Endometrial microvascular endothelial cells (primary cell): ENCODE data around the gene OTOG. TPM values are rescaled to one million over a fixed set of nuclear protein-coding genes. Genes with fewer than 3 reads are reported as not detected.

ENCODE experiments used
- in situ Hi-C: cut with HindIII; loops from 2 replicates; pipeline ENCODE4 v1.10.0; 2017; ENCODE audit warnings: low sequenced_read_pairs, low pct_unique_long_range_greater_than_20kb; ENCODE audit errors: inconsistent ontology term
- total RNA-seq: library from RNA; depleted of rRNA; stranded (reverse); fragments of >200 nt; gene quantifications from one replicate; pipeline ENCODE4 v1.2.3, GENCODE V29; 2015; ENCODE audit errors: inconsistent ontology term

OTOG gene
- total RNA-seq, 1 donor from 2014 or later, result not detected

DNA sequence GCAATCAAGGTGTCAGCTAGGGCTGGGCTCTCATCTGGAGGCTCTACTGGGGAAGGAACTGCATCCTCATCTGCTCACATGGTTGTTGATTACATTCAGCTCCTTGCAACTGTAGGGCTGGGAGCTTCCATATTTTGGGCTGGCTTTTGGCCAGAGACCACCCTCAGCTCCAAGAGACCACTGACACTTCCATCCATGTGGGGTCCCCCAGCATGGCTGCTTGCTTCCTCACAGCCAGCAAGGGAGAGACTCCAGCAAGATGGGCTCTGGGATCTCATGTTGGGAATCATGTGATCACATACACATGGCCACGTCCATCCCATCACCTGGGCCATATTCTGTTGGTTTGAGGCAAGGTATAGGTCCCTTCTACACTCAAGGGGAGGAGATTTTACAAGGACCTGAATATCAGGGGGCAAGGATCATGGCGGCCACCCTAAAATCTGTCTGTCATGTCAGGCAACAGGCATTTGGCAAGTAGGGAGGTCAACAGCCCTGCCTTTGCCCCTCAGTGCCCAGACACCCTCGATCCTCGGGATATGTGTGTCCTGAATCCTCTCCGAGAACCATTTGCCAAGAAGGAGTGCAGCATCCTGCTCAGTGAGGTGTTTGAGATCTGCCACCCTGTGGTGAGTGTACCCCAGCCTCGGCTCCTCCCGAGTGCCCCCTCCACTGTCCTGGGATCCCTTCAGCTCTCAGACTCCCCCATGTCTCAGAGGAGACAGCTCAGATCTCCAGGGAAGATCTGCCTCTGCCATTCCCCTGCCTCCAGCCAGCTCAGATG lies 48.7 kb downstream of the OTOG start:
- in situ Hi-C loops, result no loop called here

DNA sequence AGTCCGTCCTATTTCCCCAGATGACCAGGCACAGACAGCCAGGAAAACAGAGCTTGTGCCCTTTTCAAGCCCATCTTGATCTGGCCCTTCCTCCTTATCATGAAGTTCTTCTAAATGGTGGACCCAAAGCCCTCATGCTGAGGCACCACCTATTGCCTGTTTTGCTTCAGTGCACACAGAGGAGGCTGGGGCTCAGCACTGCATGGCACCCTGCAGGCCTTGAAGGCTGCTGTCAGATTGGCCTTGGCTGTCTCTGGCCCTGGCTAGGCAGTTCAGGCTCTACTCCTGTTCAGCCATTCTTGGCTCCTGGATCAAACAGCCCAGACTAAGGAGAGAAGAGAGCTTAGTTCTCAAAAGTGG lies 49.2 kb downstream of the OTOG start:
- in situ Hi-C loops, result no loop called here

DNA sequence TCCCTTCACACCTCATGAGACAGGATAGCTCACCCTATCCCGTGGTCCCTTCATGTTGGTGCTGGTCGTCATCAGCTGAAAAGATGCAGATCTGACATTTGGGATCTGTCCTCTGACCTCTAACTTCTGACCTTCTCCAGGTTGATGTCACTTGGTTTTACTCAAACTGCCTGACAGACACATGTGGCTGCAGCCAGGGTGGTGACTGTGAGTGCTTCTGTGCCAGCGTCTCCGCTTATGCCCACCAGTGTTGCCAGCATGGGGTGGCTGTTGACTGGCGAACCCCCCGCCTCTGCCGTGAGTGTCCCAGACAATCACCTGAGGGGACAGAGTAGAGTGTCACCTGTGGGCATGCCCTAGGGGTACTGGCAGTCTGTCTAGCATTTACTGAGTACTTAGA lies 49.7 kb downstream of the OTOG start:
- in situ Hi-C loops, result no loop called here

DNA sequence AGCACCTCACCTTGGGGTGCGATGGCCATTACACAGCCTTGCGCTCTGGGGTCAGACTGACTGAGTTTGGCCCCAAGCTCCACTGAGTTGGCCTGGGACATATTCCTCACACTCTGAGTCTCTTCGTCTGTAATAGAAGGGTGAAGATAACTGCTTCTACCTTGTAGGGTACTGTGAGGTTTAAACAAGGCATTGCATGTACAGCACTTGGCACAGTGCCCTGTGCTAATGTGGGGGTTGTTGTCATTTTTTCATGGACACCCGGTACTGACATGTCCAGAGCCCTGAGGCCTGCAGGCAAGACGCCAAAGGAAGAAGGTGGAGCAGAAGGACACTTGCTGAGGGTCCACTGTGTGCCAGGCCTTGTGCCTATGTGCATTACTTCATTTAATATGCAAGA lies 50.7 kb downstream of the OTOG start:
- in situ Hi-C loops, result no loop called here

DNA sequence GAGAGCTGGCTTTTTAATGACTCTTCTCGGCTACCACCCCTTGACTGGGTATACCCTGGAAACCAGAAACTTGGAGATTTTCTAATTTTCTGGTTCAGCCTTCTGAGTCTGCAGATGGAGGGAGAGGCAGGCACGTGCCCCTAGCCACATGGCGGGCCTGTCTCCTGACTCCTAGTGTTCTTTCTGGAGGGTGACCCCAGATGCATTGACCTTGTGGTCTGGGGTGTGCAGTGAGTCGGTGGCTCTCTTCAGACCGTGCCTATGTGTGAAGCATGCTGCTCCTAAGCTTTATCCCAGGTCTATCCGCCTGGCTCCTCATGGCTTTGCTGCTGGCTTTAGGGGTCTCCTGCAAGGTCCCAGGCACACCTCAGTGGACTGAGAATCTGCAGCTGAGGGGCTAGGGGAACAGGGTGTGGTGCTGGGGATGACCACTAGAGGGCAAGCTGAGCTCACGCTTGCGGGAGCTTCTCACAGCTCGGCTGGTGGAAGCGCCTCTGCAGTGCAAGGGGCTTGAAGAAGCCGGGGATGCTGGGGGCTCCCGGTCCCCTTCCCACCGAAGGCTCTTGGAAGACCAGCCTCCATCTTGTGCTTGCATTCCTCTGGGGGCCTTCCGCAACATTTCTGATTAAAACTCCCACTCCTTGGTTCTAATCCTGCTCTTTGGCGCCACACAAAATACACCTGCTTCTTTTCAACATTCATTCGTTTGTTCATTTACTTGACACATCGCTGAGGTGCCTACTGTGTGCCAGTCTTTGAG lies 51.8 kb downstream of the OTOG start:
- in situ Hi-C loops, result no loop called here

DNA sequence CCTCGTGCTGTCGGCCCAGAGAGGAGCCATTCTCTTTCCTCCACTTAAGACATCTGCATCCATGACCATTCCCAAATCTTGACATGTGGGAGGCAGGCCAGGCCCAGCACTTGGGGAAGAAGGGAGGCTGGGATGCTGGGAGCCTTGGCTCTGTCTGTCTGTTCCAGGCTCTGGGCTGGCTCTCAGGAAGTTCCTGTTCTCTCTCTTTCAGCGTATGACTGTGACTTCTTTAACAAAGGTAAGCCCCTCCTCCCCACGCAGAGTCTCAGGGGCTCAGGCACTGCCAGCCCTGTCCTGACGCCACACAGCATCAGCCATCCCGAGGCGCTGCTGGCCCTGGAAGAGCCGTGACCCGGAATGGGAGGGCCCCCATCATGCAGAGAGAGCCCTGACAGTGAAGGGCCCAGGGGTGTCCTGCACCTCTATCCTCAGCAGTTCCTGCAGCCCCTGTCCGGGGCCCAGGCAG lies 52.4 kb downstream of the OTOG start:
- in situ Hi-C loops, result no loop called here

DNA sequence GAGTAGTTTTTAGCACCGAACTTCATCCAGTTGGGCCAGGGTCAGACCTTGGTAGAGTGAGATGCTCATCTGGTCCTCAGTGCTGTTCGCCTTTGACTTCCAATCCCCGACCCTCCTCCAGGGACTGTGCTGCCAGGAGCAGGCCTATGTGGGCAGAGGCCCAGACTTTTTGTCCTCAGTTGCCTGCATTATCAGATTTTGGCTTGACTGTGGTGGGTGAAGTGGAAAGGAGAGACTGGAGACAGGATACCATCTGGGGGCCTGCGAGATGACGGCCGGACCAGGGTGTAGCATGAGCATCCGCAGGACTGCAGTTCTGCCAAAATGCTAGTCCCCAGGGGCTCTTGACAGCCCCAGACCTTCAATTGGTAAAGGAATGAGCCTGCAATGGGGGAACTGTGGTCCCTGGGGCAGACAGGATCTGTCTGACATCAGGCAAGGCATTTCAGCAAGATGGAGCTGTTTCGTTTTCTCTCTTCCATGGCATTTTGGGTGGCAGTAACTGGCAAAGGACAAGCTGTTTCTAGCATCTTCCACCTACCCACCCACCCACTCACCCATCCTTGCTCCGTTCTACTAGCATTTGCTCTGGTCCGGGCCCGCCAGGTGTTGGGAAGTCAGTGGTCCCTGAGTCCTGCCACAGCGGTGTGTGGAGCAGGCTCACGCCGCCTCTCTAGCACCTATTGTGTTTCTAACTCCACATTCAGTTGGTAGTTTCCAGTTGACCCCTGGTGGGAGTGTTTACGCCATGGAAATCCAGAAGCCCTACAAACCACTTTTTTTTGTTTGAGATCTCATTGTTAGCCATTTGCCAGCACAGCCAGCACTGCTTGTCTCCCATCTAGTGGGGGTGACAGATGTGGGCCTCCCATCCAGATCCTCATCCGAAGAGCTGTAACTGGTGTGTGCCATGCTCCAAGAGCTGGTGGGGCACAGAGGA lies 53.5 kb downstream of the OTOG start:
- in situ Hi-C loops, result no loop called here

DNA sequence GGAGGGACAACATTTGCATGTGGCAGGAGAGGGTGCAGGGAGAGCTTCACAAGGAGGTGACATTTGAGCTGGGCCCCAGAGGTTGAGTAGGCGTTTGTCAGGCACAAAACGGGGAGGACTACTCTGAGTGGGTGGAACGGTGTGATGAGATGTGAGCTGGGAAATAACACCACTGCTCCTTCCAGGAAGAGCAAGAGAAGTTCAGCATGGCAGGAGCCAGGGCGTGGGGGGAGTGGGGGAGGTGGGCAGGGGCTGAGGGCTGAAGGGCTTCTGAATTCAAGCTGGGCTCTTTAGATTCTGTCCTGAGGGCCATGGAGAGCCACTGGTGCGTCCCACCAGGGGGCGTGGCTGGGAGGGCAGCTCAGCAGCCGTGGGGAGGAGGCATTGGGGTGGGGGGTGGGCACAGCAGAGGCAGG lies 54.2 kb downstream of the OTOG start:
- in situ Hi-C loops, result no loop called here

DNA sequence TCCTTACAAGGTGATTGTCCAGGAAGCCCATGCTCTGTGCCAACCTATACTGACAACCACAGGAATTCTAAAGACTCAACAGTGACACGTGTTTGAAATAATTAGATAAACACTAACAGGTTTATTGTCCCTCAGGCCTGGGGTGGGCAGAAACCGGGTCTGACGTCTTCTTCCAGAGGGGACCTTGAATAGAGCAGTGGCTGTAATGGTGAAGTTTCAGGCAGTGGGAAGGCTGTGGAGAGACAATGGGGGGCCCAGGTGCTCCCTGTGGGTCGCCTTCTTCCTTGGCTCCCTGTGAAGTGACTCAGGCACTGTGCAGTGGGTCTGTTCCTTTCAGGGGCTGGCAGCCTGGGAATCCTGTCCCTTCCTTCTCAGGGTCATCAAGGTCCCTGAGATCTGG lies 54.6 kb downstream of the OTOG start:
- in situ Hi-C loops, result no loop called here

DNA sequence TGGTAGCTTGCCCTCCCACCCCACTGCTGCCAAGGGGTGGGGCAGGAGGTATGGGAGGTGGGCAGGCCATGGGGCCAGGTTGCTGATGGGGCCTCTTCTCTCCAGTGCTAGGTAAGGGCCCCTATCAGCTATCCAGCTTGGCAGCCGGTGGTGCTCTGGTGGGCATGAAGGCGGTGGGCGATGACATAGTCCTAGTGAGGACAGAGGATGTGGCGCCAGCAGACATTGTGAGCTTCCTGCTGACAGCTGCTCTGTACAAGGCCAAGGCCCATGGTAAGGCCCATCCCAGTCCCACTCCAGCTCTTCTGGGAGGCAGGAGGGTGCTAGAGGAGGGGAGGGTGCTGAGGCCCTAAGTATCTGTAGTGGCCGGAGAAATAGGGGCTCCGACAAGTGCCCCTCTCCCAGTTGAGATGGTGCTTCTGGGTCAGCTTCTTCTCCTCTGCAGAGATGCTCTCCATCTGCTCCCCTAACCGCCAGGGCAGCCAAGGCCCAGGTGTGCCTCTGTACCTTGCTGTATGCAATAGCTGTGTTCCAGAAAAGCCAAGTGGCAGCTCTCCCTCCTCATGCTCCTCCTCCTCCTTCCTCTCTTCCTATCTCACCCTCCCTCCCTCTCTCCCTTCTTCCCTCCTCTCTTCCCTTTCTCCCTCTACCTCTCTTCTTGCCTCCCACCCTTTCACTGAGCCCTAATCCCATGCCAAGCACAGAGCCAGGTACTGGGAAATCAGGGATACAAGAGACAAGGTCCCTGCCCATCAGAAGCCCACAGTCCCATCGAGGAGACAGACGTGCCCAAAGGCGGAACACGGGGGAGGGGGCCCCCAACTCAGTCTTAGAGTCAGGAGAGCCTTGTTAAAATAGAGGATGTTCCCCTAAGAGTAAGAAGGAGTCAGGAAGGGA lies 55.3 kb downstream of the OTOG start:
- in situ Hi-C loops, result no loop called here

DNA sequence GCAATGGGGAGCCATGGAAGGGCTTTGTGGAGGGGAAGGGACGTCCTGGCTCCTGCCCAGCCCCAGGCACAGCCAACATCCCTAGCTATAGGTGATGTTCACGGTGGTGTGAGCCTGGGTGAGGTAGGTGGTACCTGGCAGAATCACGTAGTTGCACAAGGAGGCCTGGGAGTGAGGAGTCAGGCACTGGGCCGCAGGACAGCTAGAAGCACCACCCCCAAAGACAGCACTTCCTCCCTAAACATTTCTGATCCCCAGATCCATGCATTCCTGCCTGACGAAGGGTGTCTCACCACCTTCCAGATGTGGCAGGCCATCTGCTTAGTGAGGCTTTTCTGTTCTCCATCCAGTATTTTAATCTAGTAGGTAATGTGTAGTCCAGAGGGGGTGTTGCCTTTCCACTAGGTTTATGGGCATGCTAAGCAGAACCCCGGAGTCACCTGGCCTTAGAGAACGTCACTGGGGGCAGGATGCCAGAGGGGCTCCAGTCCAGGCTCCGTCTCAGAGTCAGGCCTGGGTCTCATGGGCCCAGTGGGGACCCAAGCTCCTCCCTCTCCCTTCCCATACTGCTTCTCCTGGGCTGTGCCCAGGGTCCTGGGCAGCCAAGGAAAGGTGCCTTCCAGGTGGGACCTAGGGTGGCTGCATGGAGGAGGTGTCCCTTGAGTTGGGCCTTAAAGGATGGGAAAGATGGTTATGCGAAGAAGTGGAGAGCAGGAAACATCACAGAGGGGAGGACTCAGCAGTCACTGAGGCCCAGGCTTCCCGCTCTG lies 56.2 kb downstream of the OTOG start:
- in situ Hi-C loops, result no loop called here

DNA sequence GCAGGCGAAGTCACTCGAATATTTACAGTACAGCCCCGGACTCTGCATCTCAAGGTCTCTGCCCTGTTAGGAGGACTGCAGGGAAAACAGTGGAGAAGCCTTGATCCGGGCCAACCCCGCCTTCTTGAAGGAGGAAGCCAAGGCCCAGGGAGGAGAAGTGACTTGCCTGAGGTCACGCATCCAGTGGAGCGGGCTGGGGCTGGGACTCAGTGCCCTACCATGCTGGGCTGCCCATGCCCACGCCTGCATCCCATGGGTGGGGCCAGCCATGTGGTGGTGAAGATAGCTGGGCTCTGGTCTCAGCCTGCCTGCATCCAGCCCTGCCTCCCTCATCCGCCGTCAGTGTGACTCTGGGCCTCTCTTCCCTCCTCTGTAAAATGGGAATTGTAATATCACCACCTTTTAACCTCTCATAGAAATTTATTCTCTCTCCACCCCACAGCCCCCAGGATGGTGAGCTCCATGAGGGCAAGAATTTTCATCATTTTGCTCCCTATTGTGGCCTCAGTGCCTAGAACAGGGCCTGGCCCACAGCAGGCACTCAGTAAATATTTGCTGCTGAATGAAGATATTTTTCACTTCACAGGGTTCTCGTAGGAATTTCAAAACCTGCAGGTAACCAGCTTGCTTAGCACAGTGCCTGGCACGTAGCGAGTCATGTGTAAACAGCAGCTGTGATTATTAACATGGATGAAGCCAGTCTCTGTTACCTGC lies 57.3 kb downstream of the OTOG start:
- in situ Hi-C loops, result no loop called here

DNA sequence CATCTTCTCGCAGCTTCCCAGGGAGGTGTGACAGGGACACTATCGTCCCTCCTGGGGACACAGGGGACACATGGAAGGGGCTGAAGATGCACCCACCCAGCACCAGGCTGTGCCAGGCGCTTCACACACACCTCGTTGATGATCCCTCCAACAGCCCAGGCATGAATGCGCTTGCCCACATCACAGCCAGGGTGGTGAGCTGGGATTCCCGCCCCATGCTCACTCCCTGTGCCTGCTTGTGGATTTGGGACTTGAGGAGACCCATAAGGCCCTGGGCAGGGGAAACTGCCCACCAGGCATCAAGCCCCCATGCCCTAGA lies 57.8 kb downstream of the OTOG start:
- in situ Hi-C loops, result no loop called here

DNA sequence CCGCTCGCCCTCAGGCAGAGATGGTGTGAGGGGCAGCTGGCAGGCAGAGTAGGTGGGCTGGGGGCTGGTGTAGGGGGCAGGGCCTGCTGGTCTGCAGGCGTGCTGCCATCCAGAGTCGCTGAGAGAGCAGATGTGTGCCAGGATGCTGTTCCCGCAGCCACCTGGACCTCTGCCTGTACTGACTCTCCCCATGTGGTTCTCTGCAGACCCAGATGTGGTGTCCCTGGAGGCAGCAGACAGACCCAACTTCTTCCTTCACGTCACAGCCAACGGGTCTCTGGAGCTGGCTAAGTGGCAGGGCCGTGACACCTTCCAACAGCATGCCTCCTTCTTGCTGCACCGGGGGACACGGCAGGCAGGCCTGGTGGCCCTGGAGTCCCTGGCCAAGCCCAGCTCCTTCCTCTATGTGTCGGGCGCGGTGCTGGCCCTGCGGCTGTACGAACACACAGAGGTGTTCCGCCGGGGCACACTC lies 58.6 kb downstream of the OTOG start:
- in situ Hi-C loops, result no loop called here

DNA sequence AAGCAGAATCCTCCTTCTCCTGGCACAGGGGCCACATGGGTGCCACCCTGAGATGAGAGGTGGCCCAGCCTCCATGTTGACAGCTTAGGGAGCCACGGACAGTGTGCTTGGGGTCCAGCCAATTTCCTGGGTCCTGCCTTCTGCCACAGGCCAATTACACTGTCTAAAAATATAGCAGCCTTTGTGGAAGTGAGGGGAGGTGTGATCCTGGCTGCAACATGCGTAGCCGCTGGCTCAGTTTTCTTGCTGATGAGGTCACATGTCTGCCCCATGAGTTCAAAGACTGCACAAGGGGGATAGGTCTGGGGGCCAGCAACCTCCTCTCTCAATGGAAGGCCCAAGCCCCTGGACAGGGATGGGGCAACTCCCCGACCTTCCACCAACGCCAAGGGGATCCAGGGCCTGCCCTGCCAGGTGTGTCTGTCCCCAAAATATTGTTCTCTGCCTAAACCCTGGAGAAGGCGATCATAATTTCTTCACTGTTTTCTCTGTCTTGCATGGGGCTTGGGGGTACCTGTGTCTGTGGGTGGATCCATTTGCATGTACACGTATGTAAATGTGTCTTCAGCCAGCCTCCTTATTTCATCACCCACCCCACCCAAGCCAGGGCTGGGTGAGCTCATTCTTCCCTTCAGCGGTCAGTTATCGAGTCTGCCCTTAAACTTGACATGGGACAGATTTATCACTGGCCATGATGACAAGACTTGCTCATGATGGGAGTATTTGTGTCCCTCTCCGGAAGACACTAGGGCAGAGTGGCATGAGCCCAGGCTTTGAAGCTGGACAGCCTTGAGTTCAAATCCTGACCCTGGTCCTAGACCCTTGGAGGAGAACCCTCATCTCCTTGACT lies 59.4 kb downstream of the OTOG start:
- in situ Hi-C loops, result no loop called here

DNA sequence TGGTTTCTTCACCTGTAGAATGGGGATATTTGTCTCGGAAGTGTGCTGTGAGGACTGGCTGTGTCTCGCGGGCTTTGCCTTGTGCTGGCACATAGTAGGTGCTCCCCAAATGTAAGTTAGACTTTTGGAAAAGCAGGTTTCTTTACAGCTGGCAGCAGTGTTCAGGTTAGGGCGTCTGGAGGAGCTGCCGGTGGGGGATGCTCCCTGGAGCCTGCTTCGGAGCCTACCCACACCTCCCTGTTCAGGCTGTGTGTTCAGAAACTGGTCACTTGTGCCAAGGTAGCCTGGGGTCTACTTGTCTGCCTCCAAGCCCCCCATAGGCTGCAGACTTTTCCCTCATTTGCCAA lies 60.0 kb downstream of the OTOG start:
- in situ Hi-C loops, result no loop called here
